SK-N-SH (cell line): ENCODE data around the gene SDF4.

Experiments
- POLR2AphosphoS5 ChIP-seq: IDR thresholded peaks from 2 replicates; pipeline ENCODE4 v1.6.1; 2012; ENCODE audit warnings: low read depth, low read length
- RXRA ChIP-seq: IDR thresholded peaks from 2 replicates; pipeline ENCODE4 v1.4.0; 2012; ENCODE audit warnings: low read depth, mild to moderate bottlenecking, borderline replicate concordance
- ZBTB33 ChIP-seq: IDR thresholded peaks from 2 replicates; pipeline ENCODE4 v1.4.0; 2012; ENCODE audit warnings: low read depth, borderline replicate concordance
- TF ChIP-seq, protein P1 (sequence below): fragments of 200-600 bp; sonication (generic); IDR thresholded peaks from 2 replicates; pipeline ENCODE4 v1.6.1; 2017; ENCODE audit warnings: antibody characterized with exemption, mild to moderate bottlenecking, moderate library complexity

GRCh38 chr1:1279028-1279427 is 47.2 kb upstream of the SDF4 start:
- no peak for TF ChIP-seq ZBTB33
- TF ChIP-seq RXRA: no peak
- TF ChIP-seq, protein P1, sequence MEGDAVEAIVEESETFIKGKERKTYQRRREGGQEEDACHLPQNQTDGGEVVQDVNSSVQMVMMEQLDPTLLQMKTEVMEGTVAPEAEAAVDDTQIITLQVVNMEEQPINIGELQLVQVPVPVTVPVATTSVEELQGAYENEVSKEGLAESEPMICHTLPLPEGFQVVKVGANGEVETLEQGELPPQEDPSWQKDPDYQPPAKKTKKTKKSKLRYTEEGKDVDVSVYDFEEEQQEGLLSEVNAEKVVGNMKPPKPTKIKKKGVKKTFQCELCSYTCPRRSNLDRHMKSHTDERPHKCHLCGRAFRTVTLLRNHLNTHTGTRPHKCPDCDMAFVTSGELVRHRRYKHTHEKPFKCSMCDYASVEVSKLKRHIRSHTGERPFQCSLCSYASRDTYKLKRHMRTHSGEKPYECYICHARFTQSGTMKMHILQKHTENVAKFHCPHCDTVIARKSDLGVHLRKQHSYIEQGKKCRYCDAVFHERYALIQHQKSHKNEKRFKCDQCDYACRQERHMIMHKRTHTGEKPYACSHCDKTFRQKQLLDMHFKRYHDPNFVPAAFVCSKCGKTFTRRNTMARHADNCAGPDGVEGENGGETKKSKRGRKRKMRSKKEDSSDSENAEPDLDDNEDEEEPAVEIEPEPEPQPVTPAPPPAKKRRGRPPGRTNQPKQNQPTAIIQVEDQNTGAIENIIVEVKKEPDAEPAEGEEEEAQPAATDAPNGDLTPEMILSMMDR: no peak
- no peak for TF ChIP-seq POLR2AphosphoS5
